HG03565 (cell line): ENCODE results near the gene TCF19.

Experiments used
- ATAC-seq: cut with Tn5 transposase; IDR thresholded peaks from one replicate; pipeline ENCODE4 v1.9.1; 2021; ENCODE audit warnings: mild to moderate bottlenecking, moderate library complexity; ENCODE audit not compliant: unreplicated experiment

Gene TCF19

DNA sequence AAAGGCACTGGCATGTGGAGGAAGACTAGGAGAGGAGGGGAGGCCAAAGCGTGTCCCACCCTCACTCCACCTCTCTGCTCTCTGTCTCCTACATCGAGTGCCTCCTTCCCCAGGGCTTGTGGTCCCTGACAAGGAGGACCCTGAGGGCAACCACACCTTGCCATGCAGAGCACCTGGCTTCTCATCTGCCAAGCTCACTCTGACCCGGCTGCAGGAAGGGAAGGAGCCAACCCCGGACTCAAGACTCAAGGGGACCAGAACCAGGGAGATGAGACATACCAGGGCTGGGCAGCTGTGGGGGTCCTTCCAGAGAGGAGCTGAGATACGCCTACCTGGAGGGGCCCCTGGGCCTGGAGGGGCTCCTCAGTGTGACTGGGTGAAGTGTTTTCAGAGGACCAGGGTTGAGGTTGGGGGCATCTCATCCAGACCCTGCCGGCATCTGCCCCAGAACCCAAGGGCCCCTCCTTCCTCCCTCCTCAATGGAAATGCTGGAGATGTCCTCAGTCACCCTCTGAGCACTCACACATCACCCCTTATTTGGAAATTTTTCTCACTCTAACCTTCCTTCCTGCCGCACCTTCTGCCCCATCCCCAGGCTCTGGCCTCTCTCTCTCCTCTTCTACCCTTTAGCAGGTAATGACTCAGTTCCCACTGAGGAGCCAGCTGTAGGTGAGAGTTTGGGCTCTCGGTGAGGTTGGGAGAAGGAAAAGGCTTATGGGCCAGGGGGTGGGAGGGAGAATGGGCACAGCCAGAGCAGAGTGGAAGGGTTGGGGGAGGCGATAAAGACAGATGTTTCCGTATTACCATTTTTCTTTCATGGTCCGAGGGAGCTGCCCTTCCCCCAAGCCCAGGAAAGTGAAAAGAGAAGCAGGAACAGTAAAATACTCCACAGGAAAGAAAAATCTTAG lies 44.1 kb downstream of the TCF19 start:
- ATAC-seq, result no peak

GRCh38 chr6:31203345-31203979 lies 45.1 kb downstream of the TCF19 start:
- ATAC-seq, result peak; percentile 55

DNA sequence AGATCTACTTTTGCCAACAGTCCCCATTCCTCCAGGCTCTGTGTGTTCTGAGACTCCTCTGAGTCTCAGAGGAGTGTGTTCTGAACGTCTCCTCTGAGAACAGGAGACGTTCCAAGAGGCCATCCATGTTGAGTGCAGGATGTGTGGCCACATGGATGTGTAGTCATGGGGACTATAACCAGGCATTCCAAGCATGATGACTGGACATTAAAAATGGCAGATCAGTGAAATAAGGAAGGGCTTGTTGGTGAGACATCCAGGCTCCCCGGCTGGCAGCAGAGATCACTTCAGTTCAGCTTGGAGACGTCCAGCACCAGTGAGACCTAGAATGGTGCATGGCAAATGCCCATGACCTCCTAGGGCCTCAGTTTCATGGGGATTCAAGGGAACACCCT lies 46.4 kb downstream of the TCF19 start:
- no peak for ATAC-seq

DNA sequence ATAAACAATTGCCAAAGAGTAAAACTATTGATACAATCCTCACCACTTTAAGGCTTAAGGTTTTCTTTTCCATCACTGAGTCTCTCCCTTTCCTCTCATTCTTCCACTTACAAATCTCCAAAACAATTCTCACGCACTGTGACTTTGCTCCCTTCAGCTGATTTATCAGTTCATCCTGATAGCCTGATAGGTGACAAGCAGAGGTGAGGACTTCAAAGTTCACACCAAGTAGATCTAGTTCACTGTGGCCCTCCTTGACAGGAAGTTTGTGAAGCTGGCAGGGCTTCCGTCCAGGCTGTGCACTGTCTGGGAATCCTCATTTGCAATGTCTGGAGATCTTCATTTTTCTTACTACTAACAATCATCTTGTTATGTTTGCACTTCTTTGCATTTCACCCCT lies 47.2 kb downstream of the TCF19 start:
- ATAC-seq, result no peak

DNA sequence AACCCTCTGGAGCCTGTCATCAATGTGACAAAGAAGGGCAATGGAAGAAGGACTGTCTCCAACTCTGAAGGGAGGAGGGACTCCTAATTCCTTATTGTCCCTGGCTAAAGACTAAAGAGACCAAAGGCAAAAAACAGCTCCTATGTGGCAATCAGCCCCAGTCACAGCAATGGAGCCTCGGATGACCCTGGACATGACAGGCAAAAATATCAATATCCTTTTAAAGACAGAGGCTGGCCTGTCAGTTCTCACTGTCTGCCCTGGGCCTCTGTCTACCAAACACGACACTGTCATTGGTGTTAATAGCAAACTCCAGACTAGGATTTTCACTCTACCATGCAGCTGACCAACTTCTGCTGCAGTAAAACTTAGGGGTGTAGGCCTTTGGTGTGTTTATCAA lies 50.1 kb downstream of the TCF19 start:
- no peak for ATAC-seq

- ATAC-seq, result no peak
Measured at GRCh38 chr6:31209137-31209536, 50.7 kb downstream of the TCF19 start.

GRCh38 chr6:31210123-31210522 lies 51.7 kb downstream of the TCF19 start:
- no peak for ATAC-seq

DNA sequence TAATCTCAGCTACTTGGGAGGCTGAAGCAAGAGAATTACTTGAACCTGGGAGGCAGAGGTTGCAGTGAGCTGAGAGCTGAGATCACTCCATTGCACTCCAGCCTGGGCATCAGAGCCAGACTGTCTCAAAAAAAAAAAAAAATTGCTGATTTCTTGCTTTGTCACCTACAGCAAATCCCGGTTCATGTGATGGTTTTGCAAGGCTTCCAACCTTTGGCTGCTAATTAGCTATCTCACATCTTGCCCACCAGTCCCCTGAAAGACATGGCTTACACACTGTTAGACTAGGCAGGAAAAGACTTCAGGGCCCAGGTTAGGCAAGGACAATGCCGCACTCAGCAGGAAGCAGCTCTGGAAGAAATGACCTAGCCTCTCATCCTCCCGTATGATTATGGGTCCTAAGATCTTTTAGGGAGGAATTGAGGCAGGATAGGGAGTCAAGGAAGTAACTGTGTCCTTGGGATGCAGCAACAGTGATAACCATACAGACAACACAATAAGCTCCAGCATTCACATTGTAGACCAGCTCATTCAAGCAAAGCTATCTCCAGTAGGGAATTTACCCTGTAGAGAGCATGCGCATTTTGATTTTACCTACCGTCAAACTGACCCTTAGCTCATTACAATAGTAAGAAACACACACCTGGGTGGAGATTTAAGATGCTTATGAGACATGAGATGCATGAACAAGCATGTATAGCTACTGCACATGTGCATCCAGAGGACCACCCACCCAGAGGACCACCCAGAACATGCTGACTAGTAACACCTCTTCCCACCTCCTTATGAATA lies 52.5 kb downstream of the TCF19 start:
- ATAC-seq, result no peak
